HG03135 (cell line): ENCODE results near the gene HOOK2.
A peak's percentile ranks its signal among the peaks of the same experiment; 100 is the strongest.
"Not testable (repeated sequence)": the region's sequence is repeated elsewhere in the genome, so short reads cannot be mapped to it uniquely, and the experiment has no call there.

Experiments
- ATAC-seq: cut with Tn5 transposase; IDR thresholded peaks from one replicate; pipeline ENCODE4 v1.9.1; 2021; ENCODE audit warnings: mild to moderate bottlenecking, moderate library complexity; ENCODE audit not compliant: unreplicated experiment

HOOK2 gene

DNA sequence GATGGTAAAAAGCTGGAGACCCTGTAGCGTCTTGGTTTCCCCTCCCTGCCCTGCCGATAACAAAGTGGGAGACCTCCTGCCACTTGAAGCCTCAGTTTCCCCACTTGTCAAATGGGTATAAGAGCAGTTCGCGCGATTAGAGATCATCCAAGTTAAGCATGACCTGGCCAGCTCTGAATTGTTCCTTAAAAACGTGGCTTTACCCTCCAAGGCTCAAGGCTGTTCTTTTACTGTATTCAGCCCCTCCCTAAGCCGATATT is 52.0 kb downstream of the HOOK2 start:
- no peak for ATAC-seq

- ATAC-seq: peak; percentile 69
Observed at GRCh38 chr19:12722566-12723380, 52.6 kb downstream of the HOOK2 start.

- peak; percentile 20 for ATAC-seq
Observed at GRCh38 chr19:12721656-12722565, 53.4 kb downstream of the HOOK2 start.

DNA sequence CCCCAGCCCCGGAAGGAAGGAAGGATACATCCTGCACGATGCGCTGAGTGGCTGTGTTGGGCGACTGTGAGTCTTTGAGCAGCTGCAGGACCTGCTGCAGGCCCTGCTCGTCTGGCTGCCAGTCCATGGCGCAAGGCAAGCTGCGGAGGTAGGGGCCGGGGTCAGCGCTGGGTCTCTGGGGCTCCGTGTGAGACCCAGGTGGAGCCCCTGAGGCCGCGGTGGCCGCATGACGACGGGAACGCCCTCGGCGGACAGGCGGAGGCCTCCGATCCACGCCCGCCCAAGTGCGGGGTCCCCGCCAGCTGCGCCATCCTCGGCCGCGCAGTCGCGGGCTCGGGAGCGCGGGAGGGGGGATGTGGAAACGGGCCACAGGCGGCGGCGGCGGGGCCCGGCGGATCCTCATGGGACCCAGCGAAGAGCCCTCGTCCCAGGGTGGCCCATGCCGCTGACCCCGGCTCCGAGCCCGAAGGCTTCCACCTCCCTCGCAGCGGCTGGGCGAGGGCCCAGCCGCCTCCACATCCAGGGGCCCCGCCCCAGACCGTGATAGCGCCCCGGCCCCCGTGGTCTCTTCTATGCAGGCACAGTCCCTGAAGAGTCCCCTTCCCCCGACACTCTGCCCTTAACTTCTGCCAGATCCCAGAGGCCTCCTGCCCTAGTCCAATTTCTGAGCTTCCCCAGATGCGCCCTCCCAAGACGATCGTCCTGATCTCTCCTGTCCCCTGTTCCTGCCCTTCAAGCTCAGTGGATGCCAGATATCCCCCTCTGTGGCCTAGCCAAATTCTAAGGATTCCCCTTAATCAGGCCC is 54.3 kb downstream of the HOOK2 start:
- ATAC-seq: no peak

- ATAC-seq: no peak
Observed at GRCh38 chr19:12720296-12720695, 55.1 kb downstream of the HOOK2 start.

DNA sequence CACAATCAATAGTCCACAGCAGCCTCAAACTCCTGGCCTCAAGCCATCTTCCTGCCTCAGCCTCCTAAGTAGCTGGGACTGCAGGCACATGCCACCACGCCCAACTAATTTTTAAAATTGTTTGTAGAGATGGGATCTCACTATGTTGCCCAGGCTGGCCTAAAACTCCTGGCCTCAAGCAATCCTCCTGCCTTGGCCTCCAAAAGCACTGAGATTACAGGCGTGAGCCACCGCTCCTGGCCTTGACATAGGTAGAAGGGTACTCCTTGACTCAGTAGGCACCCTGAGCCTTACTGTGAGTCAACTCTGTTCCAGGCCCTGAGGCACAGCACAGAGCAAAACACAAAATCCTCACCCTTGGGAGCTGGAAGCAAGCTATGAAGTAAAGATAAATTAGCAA is 59.4 kb downstream of the HOOK2 start:
- no peak for ATAC-seq

- no peak for ATAC-seq
Observed at GRCh38 chr19:12715102-12715501, 60.2 kb downstream of the HOOK2 start.

GRCh38 chr19:12713304-12713703 is 62.0 kb downstream of the HOOK2 start:
- not testable (repeated sequence) for ATAC-seq
